Liver (tissue), 9 donors: ENCODE results near the gene C3. TPM values are rescaled to one million over a fixed set of nuclear protein-coding genes. Genes with fewer than 3 reads are reported as not detected.

Experiments used
- DNase-seq: peaks from one replicate; pipeline ENCODE4 v3.0.0-alpha.2; 2017; ENCODE audit warnings: low spot score
- H3K27ac ChIP-seq, 2 donors: one replicate each; pipeline ENCODE4 v1.7.0; 2013; ENCODE audit warnings: inconsistent platforms in 2 of 2, low read length in 2 of 2, control low read depth in 1 of 2, low read depth in 1 of 2, mild to moderate bottlenecking in 1 of 2
- H3K27me3 ChIP-seq, 4 donors: one replicate each; pipeline versions ENCODE4 v1.6.1 to v1.7.0; 2013; ENCODE audit warnings: low read length in 3 of 4, inconsistent platforms in 1 of 4, mild to moderate bottlenecking in 1 of 4, moderate library complexity in 1 of 4; ENCODE audit not compliant: control insufficient read depth in 4 of 4, insufficient read depth in 4 of 4
- H3K36me3 ChIP-seq, 4 donors: one replicate each; pipeline versions ENCODE4 v1.6.1 to v1.7.0; 2013; ENCODE audit warnings: low read length in 3 of 4, mild to moderate bottlenecking in 3 of 4, low read depth in 1 of 4, moderate library complexity in 1 of 4; ENCODE audit not compliant: control insufficient read depth in 4 of 4, insufficient read depth in 3 of 4
- H3K4me1 ChIP-seq, 4 donors: one replicate each; pipeline versions ENCODE4 v1.6.1 to v1.7.0; 2013; ENCODE audit warnings: low read length in 3 of 4, mild to moderate bottlenecking in 3 of 4, moderate library complexity in 1 of 4; ENCODE audit not compliant: control insufficient read depth in 4 of 4, insufficient read depth in 4 of 4
- H3K4me3 ChIP-seq, 3 donors: one replicate each; pipeline versions ENCODE4 v1.6.1 to v1.7.0; 2013; ENCODE audit warnings: low read length in 3 of 3, control low read depth in 1 of 3, low read depth in 1 of 3, mild to moderate bottlenecking in 1 of 3
- H3K9ac ChIP-seq, 2 donors: one replicate each; pipeline ENCODE4 v1.7.0; 2013; ENCODE audit warnings: low read length in 2 of 2, mild to moderate bottlenecking in 2 of 2, moderate library complexity in 2 of 2, control low read depth in 1 of 2, low read depth in 1 of 2
- H3K9me3 ChIP-seq, 4 donors: one replicate each; pipeline versions ENCODE4 v1.6.1 to v1.7.0; 2013; ENCODE audit warnings: low read length in 3 of 4; ENCODE audit not compliant: control insufficient read depth in 4 of 4
- ATF3 ChIP-seq: IDR thresholded peaks from 2 replicates; pipeline ENCODE4 v1.6.1; 2016; ENCODE audit warnings: antibody characterized with exemption
- CTCF ChIP-seq: fragments of 150-350 bp; IDR thresholded peaks from 2 replicates; pipeline ENCODE4 v1.5.1; 2017; ENCODE audit warnings: improper control_type of control experiment, low read depth, low read length; ENCODE audit not compliant: missing input control
- EGR1 ChIP-seq, 2 donors: IDR thresholded peaks; 2 replicates each; pipeline ENCODE4 v1.6.1; 2016 to 2018; ENCODE audit warnings: antibody characterized with exemption in 2 of 2, low read depth in 2 of 2
- FOXA1 ChIP-seq: IDR thresholded peaks from 2 replicates; pipeline ENCODE4 v1.6.1; 2016; ENCODE audit warnings: antibody characterized with exemption
- GABPA ChIP-seq, 2 donors: IDR thresholded peaks in 1 of 2; conservative IDR thresholded peaks in 1 of 2; 2 replicates each; pipeline ENCODE4 v1.6.1; 2016; ENCODE audit warnings: antibody characterized with exemption in 2 of 2, mild to moderate bottlenecking in 1 of 2, moderate library complexity in 1 of 2
- HNF4A ChIP-seq, 2 donors: conservative IDR thresholded peaks; 2 replicates each; pipeline ENCODE4 v1.6.1; 2016; ENCODE audit warnings: antibody characterized with exemption in 2 of 2, mild to moderate bottlenecking in 2 of 2
- HNF4G ChIP-seq: IDR thresholded peaks from 2 replicates; pipeline ENCODE4 v1.6.1; 2016; ENCODE audit warnings: antibody characterized with exemption
- JUND ChIP-seq, 2 donors: IDR thresholded peaks; 2 replicates each; pipeline ENCODE4 v1.6.1; 2016; ENCODE audit warnings: antibody characterized with exemption in 2 of 2
- MAX ChIP-seq: IDR thresholded peaks from 2 replicates; pipeline ENCODE4 v1.6.1; 2016; ENCODE audit warnings: antibody characterized with exemption
- NR2F2 ChIP-seq: IDR thresholded peaks from 2 replicates; pipeline ENCODE4 v1.6.1; 2016; ENCODE audit warnings: antibody characterized with exemption
- RAD21 ChIP-seq, 2 donors: IDR thresholded peaks; 2 replicates each; pipeline ENCODE4 v1.6.1; 2016; ENCODE audit warnings: antibody characterized with exemption in 2 of 2, mild to moderate bottlenecking in 2 of 2
- REST ChIP-seq: IDR thresholded peaks from 2 replicates; pipeline ENCODE4 v1.6.1; 2016; ENCODE audit warnings: antibody characterized with exemption, mild to moderate bottlenecking
- RXRA ChIP-seq, 2 donors: IDR thresholded peaks; 2 replicates each; pipeline ENCODE4 v1.6.1; 2017 to 2018; ENCODE audit warnings: antibody characterized with exemption in 2 of 2, mild to moderate bottlenecking in 1 of 2
- SP1 ChIP-seq: IDR thresholded peaks from 2 replicates; pipeline ENCODE4 v1.6.1; 2018; ENCODE audit warnings: antibody characterized with exemption, mild to moderate bottlenecking
- TAF1 ChIP-seq: conservative IDR thresholded peaks from 2 replicates; pipeline ENCODE4 v1.6.1; 2016; ENCODE audit warnings: antibody characterized with exemption, mild to moderate bottlenecking
- YY1 ChIP-seq: IDR thresholded peaks from 2 replicates; pipeline ENCODE4 v1.6.1; 2016; ENCODE audit warnings: antibody characterized with exemption, mild to moderate bottlenecking
- ZBTB33 ChIP-seq: IDR thresholded peaks from 2 replicates; pipeline ENCODE4 v1.6.1; 2016; ENCODE audit warnings: antibody characterized with exemption
- WGBS: extraction: QIAGEN DNeasy Blood & Tissue Kit; methylation state at CpG from one replicate; pipeline ENCODE4 v1.1.7; 2013; 5-methylcytosine and 5-hydroxymethylcytosine counted together
- polyA plus RNA-seq, 2 donors: library from polyadenylated mRNA; stranded (reverse) in 1 of 2; unstranded in 1 of 2; fragments of 200-250 nt in 1 of 2; fragments of >200 nt in 1 of 2; fragmentation: Nextera tagmentation in 1 of 2; extraction: Ambion mirVana in 1 of 2; gene quantifications; one replicate each; pipeline versions ENCODE4 v1.2.1 to v1.2.3, GENCODE V29; 2013 to 2015
- total RNA-seq, 2 donors: library from RNA; depleted of rRNA; stranded (reverse); fragments of >200 nt; gene quantifications; one replicate each; pipeline ENCODE4 v1.2.3, GENCODE V29; 2014
- donor health status: healthy.
- donor health status: healthy.
- donor health status: healthy.
- donor health status: healthy.
- donor health status: healthy.

C3 gene
- total and polyA plus RNA-seq, 4 donors: 4,543 to 9,349 (median 8,015) TPM

- no peak for DNase-seq
- H3K4me1 ChIP-seq: peaks cover 0 to 6% (median 0%) of the 10 kb centered on the region in 4 donors
- WGBS: 45% methylated on average over 4 of the region's 4 CpGs
- H3K27ac ChIP-seq: peak overlapping the region; percentile 4 to 72
- no peak overlapping the region for H3K9ac ChIP-seq
- TF ChIP-seq REST (no peak), EGR1 (IDR thresholded peaks at IDR 0.05; ENCODE audit: low read depth in 2 of 2) (no peak), ATF3 (no peak), JUND (IDR thresholded peaks at IDR 0.05) (no peak), NR2F2 (no peak), ZBTB33 (no peak), RXRA (IDR thresholded peaks at IDR 0.05) (no peak), YY1 (no peak), RAD21 (IDR thresholded peaks at IDR 0.05) (no peak), TAF1 (no peak), GABPA (IDR thresholded peaks at IDR 0.05 in 1 of 2, conservative IDR thresholded peaks at IDR 0.05 in 1 of 2) (no peak), HNF4G (no peak), MAX (no peak), FOXA1 (no peak), SP1 (no peak), HNF4A (conservative IDR thresholded peaks at IDR 0.05) (no peak), CTCF (no peak)
- H3K9me3 ChIP-seq: no peaks in the 10 kb centered on the region
- peaks cover 0 to 24% (median 22%) of the 10 kb centered on the region in 4 donors for H3K36me3 ChIP-seq
- no peak overlapping the region for H3K4me3 ChIP-seq
- H3K27me3 ChIP-seq: no peaks in the 10 kb centered on the region
Measured at GRCh38 chr19:6671960-6672359, 48.5 kb downstream of the C3 start.
